Measurements from ENCODE around the gene TMEM100.
"Not testable (repeated sequence)": the region's sequence is repeated elsewhere in the genome, so short reads cannot be mapped to it uniquely, and the experiment has no call there.

Gene TMEM100

DNA sequence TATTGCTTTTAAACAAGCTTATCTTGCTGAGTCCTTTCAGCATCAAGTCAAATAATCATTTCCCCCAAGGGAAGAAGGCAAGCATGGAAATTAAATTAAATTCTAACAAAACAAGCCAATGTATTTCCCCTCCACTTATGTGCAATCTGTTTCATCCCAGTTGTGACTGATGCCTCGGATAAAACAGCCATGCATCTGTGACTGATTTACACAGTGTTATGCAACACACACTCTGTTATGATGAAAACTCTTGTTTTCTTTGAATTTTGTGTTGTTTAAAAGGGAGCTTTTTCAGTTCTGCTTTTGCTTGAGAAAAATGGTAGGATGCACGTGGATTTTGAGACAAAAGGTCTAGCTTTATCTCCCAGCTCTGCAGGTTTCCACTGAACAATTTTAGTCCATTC, 32.6 kb downstream of the TMEM100 start:
- DNase-seq (ENCODE audit: low read depth in 2 of 3, low spot score in 2 of 3): no peak

DNA sequence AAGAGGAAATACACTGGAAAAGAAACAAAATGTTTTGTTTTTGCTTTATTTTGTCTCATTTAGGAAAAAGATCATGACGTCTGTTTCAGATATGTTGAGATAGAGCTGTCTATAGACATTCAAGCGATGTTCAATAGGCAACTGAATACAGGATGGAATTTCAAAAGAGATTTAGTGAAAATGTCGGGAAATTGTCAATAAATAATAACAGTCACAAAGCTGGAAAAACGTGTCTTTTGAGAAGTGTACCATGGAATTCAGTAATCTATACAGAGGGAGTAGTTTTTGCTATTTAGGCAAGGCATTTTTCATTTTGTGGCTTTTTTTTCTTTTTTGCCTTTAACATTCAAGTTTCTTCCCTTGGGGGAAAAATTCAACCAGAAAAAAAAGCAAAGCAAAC, 33.0 kb downstream of the TMEM100 start:
- DNase-seq (ENCODE audit: low read depth in 2 of 3, low spot score in 2 of 3): no peak

DNA sequence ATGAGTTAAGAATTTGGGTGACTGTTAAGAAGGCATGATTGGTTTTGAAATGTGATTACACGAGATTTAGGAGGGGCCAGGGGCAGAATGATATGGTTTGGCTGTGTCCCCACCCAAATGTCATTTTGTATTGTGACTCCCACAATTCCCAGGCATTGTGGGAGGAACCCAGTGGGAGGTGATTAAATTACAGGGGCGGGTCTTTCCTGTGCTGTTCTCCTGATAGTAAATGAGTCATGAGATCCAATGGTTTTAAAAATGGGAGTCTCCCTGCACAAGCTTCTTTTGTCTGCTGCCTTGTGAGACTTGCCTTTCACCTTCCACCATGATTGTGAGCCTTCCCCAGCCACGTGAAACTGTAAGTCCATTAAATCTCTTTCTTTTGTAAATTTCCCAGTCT, 34.6 kb downstream of the TMEM100 start:
- no peak for DNase-seq (ENCODE audit: low read depth in 2 of 3, low spot score in 2 of 3)

DNA sequence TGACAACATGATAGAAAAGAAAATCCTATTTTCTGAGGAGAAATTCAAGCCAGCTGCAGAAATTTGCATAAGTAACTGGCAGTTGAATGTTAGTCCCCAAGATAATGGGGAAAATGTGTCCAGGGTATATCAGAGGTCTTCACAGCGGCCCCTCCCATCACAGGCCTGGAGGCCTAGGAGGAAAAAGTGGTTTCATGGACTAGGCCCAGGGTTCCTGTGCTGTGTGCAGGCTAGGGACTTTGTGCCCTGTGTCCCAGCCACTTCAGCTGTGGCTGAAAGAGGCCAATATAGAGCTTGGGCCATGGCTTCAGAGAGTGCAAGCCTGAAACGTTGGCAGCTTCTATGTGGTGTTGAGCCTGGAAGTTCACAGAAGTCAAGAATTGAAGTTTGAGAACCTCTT, 35.6 kb downstream of the TMEM100 start:
- DNase-seq (ENCODE audit: low read depth in 2 of 3, low spot score in 2 of 3): no peak

DNA sequence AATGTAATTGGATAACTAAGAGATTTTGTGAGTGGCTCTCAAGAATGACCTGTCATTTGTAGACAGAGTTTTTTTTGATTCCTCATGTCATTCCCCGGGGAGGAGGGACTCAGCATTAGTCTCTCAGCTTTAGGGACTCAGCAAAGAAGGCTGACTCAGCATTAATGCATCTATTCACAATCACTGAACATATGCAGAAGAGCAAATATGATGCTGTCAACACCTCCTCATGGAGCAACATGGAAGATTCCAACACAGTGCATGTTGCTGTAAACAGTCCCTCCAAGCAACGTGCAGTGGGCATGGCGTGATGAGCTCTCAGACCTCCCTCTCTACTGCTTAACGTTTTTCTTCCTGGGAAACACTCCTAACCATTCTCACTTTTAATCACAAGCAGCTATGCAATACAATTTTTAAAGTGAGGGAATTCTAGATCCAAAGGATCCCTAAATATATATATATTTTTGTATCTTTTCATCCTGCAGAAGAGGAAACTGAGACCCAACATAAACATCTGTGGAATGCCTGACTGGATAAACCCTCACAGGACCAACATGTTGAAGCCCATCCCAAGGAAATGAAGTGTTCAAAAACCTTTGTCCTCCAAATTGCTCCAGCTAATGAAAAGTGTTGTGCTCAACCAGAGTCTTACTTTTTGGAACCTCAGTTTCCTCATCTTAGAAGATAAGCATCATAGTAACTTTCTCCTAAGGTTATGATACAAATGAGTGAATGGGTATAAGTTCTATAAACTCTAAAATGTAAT, 38.9 kb downstream of the TMEM100 start:
- no peak for DNase-seq (ENCODE audit: low read depth in 2 of 3, low spot score in 2 of 3)

DNA sequence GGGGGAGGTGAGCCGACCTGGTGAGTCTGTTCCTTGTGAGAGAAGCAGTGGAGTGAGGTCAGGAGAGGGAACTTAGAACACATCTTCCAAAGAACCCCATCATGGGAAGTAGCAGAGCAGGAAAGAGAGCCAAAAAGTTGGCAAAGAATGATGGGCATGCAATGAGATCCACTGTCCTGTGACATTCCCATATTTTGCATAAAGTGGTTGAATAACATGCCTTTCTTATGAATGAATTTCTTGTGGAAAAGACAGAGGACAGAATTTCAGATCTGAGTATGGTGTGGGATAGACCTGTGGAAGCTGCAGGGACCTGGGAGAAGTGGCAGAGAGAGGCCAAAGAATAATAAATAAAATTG, 41.3 kb downstream of the TMEM100 start:
- no peak for DNase-seq (ENCODE audit: low read depth in 2 of 3, low spot score in 2 of 3)

DNA sequence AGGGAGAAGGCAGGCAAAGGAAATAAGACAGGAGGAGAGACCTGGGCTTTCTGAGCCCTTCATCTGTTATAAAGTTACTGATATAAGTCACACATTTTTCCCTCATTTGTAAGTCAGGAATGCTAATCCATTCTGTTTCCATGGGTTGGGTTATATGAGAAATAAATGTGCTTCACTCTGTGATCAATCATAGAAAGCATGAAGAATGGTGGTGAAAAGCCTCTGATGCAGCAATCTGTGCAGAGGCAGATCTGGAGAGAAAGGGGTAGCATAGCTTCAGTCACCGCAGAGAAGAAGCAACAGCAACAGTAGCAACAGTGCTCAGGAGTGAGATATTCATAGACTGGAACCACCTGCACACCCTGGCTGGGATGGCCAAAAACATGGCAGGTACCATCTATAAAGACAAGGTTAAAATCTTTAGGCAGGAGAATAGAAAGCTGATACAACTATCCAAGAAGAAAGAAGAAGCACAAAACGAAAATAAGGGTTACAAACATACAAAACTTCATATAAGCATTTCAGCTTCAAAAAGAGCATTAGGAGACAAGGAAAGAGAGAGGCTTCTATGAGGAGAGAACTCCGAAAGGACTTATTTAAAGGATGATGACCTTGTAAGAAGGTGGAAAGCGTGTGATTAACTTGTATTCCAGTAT, 41.9 kb downstream of the TMEM100 start:
- no peak for DNase-seq (ENCODE audit: low read depth in 2 of 3, low spot score in 2 of 3)

DNA sequence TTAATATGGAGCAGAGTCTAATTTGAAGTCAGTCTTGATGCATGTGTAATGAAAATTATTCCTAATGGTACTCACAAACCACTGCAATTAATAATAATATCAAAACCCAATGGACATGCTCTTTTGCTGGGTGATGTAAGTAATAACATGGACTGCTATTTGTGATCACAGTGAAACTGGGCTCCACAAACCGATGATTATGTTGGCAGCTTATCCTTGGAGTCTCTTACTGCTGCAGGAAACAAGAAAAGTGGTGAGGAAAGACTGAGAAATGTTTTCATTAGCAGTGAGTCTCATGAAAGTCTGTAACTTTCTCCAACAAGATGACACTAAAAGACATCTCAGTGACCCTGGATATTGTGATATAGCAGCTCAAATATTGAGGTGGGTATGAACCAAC, 45.2 kb downstream of the TMEM100 start:
- DNase-seq (ENCODE audit: low read depth in 2 of 3, low spot score in 2 of 3): no peak

DNA sequence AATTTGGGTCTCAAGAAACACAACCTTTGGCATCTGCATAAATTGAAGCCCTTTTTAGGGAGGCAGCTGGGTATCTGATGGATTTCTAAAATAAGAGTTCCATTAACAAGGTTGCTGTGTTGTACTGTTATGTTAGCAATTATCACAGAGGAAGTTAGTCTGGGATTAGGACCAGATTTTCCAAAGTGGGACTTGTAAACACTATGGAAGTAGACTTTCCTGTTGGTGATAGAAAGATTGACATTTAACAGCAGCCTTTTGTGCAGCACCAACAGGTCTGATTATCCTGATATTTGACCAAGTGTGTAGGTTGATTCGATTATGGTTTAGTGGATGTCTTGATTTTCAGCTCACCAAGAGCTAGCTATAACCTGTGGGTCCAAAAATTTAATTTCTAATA, 46.4 kb downstream of the TMEM100 start:
- DNase-seq (ENCODE audit: low read depth in 2 of 3, low spot score in 2 of 3): no peak

DNA sequence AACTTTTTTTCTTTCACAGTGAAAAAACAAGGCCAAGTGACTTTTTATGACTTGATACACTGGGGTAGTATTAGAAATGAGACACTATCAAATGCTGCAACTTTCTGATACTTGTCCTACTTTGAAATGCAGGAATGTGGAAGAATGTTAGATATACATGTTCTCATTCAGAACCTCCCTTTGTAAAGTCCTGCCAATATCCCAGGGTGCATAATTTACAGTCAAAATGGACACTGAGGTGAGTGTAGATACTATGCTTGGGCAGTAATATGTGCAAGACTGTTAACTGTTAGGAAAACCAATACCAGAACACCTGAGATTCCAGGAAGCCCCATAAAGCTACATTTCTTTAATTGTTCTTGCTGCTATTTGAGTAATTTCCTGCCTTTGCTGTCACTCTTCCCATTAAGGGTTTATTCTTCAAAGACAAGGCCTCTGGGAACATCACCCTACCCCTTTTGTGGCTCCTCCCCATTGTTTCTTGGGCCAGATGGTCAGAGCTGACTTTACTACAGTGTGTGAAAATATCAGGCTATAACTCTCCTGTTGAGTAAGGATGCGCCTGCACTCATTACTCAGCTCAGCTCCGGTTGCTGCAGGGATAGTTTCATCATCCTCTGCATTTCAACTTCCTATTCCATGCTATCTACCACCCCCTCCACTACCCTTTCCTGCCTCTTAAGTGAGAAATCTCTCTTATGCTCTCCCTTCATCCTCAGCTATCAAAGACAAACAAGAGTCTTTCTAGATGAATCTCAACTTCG, 48.7 kb downstream of the TMEM100 start:
- no peak for DNase-seq (ENCODE audit: low read depth in 2 of 3, low spot score in 2 of 3)

DNA sequence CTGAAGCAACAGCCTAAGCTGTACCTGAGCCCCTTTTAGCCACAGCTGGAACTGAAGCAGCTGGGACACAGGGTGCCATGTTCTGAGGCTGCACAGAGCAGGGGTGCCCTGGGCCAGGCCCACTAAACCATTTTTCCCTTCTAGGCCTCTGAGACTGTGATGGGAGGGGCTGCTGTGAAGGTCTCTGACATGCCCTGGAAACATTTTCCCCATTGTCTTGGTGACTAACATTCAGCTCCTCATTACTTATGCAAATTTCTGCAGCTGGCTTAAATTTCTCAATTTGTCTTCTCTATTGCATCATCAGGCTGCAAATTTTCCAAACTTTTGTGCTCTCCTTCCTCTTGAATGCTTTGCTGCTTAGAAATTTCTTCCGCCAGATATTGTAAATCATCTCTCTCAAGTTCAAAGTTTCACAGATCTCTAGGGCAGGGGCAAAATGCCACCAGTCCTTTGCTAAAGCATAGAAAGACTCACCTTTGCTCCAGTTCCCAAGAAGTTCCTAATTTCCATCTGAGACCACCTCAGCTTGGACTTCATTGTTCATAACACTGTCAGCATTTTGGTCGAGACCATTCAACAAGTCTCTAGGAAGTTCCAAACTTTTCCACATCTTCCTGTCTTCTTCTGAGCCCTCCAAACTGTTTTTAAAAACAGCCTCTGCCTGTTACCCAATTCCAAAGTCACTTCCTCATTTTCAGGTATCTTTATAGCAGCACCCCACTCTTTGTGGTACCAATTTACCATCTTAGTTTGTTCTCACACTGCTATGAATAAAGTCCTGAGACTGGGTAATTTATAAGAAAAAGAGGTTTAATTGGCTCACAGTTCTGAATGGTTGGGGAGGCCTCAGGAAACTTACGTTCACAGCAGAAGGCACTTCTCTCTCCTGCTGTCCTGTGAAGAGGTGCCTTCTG, 49.8 kb downstream of the TMEM100 start:
- no peak for DNase-seq (ENCODE audit: low read depth in 2 of 3, low spot score in 2 of 3)

DNA sequence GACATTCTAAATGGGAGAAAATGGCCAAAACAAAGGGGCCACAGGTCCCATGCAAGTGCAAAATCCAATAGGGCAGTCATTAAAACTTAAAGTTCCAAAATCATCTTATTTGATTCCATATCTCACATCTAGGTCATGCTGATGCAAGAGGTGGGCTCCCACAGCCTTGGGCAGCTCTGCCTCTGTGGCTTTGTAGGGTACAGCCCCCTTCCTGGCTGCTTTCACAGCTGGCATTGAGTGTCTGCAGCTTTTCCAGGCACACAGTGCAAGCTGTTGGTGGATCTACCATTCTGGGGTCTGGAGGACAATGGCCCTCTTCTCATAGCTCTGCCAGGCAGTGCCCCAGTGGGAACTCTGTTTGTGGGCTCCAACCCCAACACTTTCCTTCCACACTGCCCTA, 50.7 kb downstream of the TMEM100 start:
- DNase-seq (ENCODE audit: low read depth in 2 of 3, low spot score in 2 of 3): not testable (repeated sequence)
